Neural crest cell (in vitro differentiated cells): Measurements from ENCODE around the gene NFXL1. TPM values are rescaled to one million over a fixed set of nuclear protein-coding genes. Genes with fewer than 3 reads are reported as not detected.
"Not testable (repeated sequence)": the region's sequence is repeated elsewhere in the genome, so short reads cannot be mapped to it uniquely, and the experiment has no call there.

Experiments
- DNase-seq: peaks from one replicate; pipeline ENCODE4 v3.0.0; 2021; ENCODE audit warnings: low read depth, mixed read lengths, low spot score
- H3K27ac Mint-ChIP-seq: one replicate; pipeline ENCODE4 v1.8.0; 2021; ENCODE audit warnings: mild to moderate bottlenecking, mixed read lengths; ENCODE audit not compliant: unreplicated experiment
- H3K27me3 Mint-ChIP-seq: 2 replicates; pipeline ENCODE4 v1.8.0; 2021; ENCODE audit warnings: low read depth, mild to moderate bottlenecking, mixed read lengths
- H3K36me3 Mint-ChIP-seq: 2 replicates; pipeline ENCODE4 v1.8.0; 2021; ENCODE audit warnings: low read depth, mild to moderate bottlenecking, mixed read lengths
- H3K4me1 Mint-ChIP-seq: 2 replicates; pipeline ENCODE4 v1.8.0; 2021; ENCODE audit warnings: mixed read lengths
- H3K4me3 Mint-ChIP-seq: one replicate; pipeline ENCODE4 v1.8.0; 2021; ENCODE audit warnings: mild to moderate bottlenecking, mixed read lengths
- H3K9me3 Mint-ChIP-seq: 2 replicates; pipeline ENCODE4 v1.8.0; 2021; ENCODE audit warnings: mixed read lengths
- CTCF ChIP-seq: fragments of 200-600 bp; sonication (generic); conservative IDR thresholded peaks from 2 replicates; pipeline ENCODE4 v1.5.0; 2021; ENCODE audit warnings: antibody characterized with exemption, mild to moderate bottlenecking
- total RNA-seq: library from RNA; stranded (reverse); gene quantifications from 2 replicates; pipeline ENCODE4 v1.2.1, GENCODE V29; 2021

The NFXL1 gene
- total RNA-seq, 1 donor from 2014 or later: 18.5 TPM

DNA sequence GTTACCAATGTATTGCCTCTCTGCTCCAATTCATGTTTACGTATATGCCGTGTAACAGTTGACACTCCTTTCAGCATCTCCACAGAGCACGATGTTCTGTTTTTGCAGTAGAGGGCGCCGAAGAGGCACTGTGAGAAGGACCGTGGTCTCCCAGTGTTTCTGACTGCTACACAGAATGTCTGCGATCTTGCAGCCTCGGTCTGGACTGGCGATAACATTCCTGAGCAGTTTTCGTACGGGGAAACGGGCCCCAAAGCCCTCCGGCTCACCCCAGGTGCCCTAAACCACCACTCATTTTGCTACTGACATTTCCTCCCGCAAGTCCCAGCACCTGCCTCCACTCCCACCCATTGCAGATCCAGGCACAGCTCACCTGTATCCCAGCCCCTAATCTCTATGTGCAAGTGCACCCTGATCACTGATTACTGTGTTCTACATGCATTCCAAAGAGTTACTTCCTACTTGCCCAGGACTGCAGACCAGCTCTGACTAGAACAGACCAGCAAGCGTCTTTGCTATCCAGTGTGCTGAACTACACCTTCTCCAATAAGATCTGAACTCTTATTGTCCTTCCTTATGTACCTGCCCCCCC lies 12.4 kb upstream of the NFXL1 start:
- H3K27ac Mint-ChIP-seq: no peak overlapping the region

DNA sequence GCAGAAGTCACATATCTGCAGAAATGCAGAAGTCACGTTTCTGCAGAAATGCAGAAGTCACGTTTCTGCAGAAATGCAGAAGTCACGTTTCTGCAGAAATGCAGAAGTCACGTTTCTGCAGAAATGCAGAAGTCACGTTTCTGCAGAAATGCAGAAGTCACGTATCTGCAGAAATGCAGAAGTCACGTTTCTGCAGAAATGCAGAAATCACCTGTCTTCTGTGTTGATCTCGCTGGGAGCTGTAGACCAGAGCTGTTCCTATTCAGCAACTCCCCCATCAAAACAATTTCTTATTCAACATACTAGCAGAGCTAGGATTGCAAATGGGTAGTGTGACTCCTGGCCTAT lies 8.9 kb upstream of the NFXL1 start:
- H3K27ac Mint-ChIP-seq, H3K9me3 Mint-ChIP-seq, H3K4me3 Mint-ChIP-seq, DNase-seq, H3K4me1 Mint-ChIP-seq, H3K36me3 Mint-ChIP-seq: not testable (repeated sequence)
- peaks cover 25% of the 10 kb centered on the region for H3K27me3 Mint-ChIP-seq

More for the DNA sequence above, 12.4 kb upstream of the NFXL1 start:
- peaks cover 22% of the 10 kb centered on the region for H3K27me3 Mint-ChIP-seq
- no peaks in the 10 kb centered on the region for H3K9me3 Mint-ChIP-seq
- peak overlapping the region; percentile 50 for H3K4me3 Mint-ChIP-seq
- H3K36me3 Mint-ChIP-seq: no peaks in the 10 kb centered on the region
- peak; percentile 79 for TF ChIP-seq CTCF
- peaks cover 6% of the 10 kb centered on the region for H3K4me1 Mint-ChIP-seq
- DNase-seq: peak; percentile 60

DNA sequence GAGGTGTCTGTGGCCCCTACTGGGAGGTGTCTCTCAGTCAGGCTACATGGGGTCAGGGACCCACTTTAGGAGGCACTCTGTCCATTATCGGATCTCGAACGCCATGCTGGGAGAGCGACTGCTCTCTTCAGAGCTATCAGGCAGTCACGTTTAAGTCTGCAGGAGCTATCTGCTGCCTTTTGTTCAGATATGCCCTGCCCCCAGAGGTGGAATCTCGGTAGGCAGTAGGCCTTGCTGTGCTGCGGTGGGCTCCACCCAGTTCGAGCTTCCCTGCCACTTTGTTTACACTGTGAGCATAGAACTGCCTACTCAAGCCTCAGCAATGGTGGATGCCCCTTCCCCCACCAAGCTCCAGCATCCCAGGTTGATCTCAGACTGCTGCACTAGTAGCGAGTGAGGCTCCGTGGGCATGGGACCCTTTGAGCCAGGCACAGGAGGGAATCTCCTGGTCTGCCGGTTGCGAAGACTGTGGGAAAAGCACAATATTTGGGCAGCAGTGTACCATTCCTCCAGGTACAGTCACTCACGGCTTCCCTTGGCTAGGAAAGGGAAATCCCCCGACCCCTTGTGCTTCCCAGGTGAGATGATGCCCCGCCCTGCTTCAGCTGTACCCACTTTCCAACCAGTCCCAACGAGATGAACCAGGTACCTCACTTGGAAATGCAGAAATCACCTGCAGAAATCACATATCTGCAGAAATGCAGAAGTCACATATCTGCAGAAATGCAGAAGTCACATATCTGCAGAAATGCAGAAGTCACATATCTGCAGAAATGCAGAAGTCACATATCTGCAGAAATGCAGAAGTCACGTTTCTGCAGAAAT lies 8.3 kb upstream of the NFXL1 start:
- not testable (repeated sequence) for H3K36me3 Mint-ChIP-seq, H3K4me1 Mint-ChIP-seq, H3K4me3 Mint-ChIP-seq, H3K27ac Mint-ChIP-seq, H3K9me3 Mint-ChIP-seq, DNase-seq
- peaks cover 21% of the 10 kb centered on the region for H3K27me3 Mint-ChIP-seq

DNA sequence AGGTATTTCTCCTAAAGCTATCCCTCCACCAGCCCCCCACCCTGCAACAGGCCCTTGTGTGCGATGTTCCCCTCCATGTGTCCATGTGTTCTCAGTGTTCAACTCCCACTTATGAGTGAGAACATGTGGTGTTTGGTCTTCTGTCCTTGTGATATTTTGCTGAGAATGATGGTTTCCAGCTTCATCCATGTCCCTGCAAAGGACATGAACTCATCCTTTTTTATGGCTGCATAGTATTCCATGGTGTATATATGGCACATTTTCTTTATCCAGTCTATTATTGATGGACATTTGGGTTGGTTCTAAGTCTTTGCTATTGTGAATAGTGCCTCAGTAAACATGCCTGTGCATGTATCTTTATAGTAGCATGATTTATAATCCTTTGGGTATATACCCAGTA lies 2.8 kb upstream of the NFXL1 start:
- Mint-ChIP-seq H3K36me3 (peaks cover 10% of the 10 kb centered on the region), H3K4me3 (peak overlapping the region; percentile 11)
- H3K9me3 Mint-ChIP-seq: not testable (repeated sequence)

DNA sequence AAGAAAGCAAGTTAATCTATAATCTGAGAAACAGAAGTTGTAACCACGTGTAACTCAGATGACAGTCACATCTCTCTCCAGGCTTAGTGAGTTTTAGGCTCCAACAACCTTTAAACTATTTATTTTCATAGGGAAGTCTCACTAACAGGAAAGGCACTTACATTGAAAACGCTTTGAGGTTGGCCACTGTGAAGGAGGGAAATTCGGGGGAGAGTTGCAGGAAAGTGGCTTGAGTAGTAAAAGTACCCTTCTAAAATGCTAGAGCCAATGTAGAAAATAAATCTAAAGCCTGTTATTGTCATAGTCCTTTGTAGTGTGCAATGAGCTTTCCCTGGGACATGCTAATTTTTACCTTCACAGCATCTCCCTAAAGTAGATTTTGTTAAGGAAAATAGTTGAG lies 995 bp upstream of the NFXL1 start:
- no peak for DNase-seq
- Mint-ChIP-seq H3K9me3 (peaks cover 5% of the 10 kb centered on the region), H3K27ac (no peak overlapping the region), H3K4me3 (peak overlapping the region; percentile 100), H3K36me3 (peaks cover 10% of the 10 kb centered on the region), H3K4me1 (peaks cover 33% of the 10 kb centered on the region), H3K27me3 (peaks cover 6% of the 10 kb centered on the region)
- no peak for TF ChIP-seq CTCF

More for the DNA sequence above, 2.8 kb upstream of the NFXL1 start:
- H3K27ac Mint-ChIP-seq, H3K27me3 Mint-ChIP-seq, DNase-seq: not testable (repeated sequence)
- H3K4me1 Mint-ChIP-seq: peaks cover 19% of the 10 kb centered on the region

DNA sequence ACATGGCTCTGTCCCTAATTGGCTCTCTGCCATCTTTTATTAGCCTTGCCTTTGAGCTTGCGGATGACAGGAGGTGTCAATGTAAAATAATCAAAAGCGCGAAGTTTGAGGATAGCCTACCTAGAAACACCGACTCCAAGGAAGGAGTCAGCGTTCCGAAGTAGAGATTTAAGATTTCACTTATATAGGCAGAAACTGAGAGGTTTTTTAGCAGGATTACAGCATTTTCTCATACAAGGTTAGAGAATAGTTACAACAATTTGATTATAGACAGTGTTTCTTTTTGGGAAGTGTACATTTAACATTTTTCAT lies 499 bp upstream of the NFXL1 start:
- Mint-ChIP-seq H3K9me3 (peaks cover 5% of the 10 kb centered on the region), H3K4me1 (peaks cover 34% of the 10 kb centered on the region), H3K27me3 (peaks cover 3% of the 10 kb centered on the region), H3K4me3 (peak overlapping the region; percentile 100), H3K27ac (peak overlapping the region; percentile 60), H3K36me3 (peaks cover 10% of the 10 kb centered on the region)
- DNase-seq: no peak
- TF ChIP-seq CTCF: no peak

DNA sequence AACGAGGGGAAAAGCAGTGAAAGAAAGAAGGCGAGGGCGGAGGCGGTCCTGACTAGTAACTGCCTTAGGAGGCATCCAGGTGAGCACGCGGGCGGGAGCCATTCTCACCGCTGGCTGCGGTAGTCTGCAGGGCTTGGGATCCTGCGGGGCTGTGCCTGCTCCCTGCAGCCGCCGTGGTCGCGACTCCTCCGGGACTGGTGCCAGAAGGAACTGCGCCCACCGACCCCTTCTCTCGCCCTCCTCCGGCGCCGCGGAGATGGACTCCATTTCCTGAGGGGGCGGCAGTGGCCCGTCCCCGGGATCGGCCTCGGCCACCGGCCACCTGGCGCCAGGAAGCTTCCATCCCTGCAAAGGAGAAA lies 543 bp downstream of the NFXL1 start:
- Mint-ChIP-seq H3K36me3 (peaks cover 8% of the 10 kb centered on the region), H3K4me3 (peak overlapping the region; percentile 100), H3K9me3 (peaks cover 4% of the 10 kb centered on the region), H3K27me3 (no peaks in the 10 kb centered on the region), H3K4me1 (peaks cover 34% of the 10 kb centered on the region), H3K27ac (peak overlapping the region; percentile 97)
- TF ChIP-seq CTCF: peak; percentile 27
- DNase-seq: peak; percentile 24
